ENCODE data around the gene AGPAT2.

DNA sequence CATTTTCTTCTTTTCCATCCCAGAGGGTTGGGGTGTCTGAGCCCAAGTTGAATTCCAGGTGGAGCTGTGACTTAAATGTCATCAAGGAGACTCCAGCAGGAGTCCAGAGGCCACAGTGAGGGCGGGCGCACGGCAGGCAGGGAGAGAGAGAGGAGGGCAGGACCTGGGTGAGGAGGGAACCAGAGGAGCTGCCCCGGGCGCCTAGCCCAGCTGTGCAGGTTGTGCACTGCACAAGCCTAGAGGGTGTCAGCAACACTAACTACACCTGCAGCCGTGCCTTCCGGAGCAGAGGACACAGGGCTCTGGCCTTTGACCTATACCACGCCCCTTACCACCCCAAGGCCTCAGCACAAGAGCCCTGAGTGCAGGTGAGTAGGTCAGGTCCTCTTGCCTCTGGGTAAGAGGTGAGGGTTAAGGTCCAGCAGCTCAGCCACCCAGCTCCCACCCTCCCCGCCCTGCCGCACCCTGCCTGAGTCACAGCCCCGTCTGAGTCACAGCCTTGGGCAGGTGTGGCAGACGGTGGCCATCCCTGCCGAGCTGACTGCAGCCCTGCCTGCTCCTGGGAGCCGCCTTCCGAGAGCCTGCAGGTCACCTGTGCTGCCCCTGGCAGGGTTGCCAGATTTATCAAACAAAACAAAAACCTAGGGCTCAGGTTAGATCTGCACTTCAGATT lies 6.4 kb upstream of the AGPAT2 start:
- TF ChIP-seq CTCF (IDR thresholded peaks at IDR 0.05 in 4 of 5, conservative IDR thresholded peaks at IDR 0.05 in 1 of 5) (no peak), POLR2A (IDR thresholded peaks at IDR 0.05) (no peak)
